ENCODE data around the gene WNT3. TPM values are rescaled to one million over a fixed set of nuclear protein-coding genes. Genes with fewer than 3 reads are reported as not detected.

WNT3 gene
- total and polyA plus RNA-seq, 2 donors (not counting 1 experiment from before 2014, with no cell fraction given), result 0.86 to 1.4 TPM

- Mint-ChIP-seq H3K9me3 (ENCODE audit: insufficient read depth) (no peaks in the 10 kb centered on the region), H3K4me1 (peaks cover 10% of the 10 kb centered on the region), H3K27ac (no peak overlapping the region), H3K4me3 (no peak overlapping the region), H3K27me3 (no peaks in the 10 kb centered on the region)
- peaks cover 0 to 5% of the 10 kb centered on the region in 2 experiments for H3K36me3 ChIP-seq (replicated peaks in 1 of 2; ENCODE audit: control extremely low read depth in 1 of 2, control insufficient read depth in 1 of 2, extremely low read depth in 1 of 2, insufficient read depth in 2 of 2, low read length in 1 of 2)
- H3K79me2 ChIP-seq (ENCODE audit: control insufficient read depth, insufficient read depth, low read length), result no peaks in the 10 kb centered on the region
- peaks cover 0 to 4% (median 0%) of the 10 kb centered on the region in 3 donors for H3K9me3 ChIP-seq (ENCODE audit: control extremely low read depth in 1 of 3, control insufficient read depth in 2 of 3, insufficient read depth in 1 of 3, low read length in 2 of 3)
- ATAC-seq (ENCODE audit: low read depth) (no peak), DNase-seq (no peak)
- H3K4me2 ChIP-seq (replicated peaks; ENCODE audit: low read depth, low read length, poor library complexity, severe bottlenecking), result no peak overlapping the region
- intact Hi-C loops (cut with micrococcal nuclease), result no loop called here
- H2AFZ ChIP-seq (ENCODE audit: insufficient read depth, low read depth, low read length, poor library complexity, severe bottlenecking), result no peak overlapping the region
- no peaks in the 10 kb centered on the region for H4K20me1 ChIP-seq (ENCODE audit: control insufficient read depth, insufficient read depth, low read length, poor library complexity, severe bottlenecking)
- H3K9ac ChIP-seq (ENCODE audit: low read length), result no peak overlapping the region
- H3K27ac ChIP-seq (ENCODE audit: low read length in 2 of 2), result no peak overlapping the region
- peaks cover 0 to 12% (median 0%) of the 10 kb centered on the region in 4 experiments for H3K27me3 ChIP-seq (replicated peaks in 1 of 4; ENCODE audit: control extremely low read depth in 1 of 4, control insufficient read depth in 3 of 4, insufficient read depth in 4 of 4, low read length in 3 of 4)
- H3K4me1 ChIP-seq (ENCODE audit: control insufficient read depth in 2 of 2, insufficient read depth in 2 of 2, low read length in 2 of 2), result peaks cover 9 to 13% of the 10 kb centered on the region in 2 donors
- TF ChIP-seq EZH2 (IDR thresholded peaks at IDR 0.05; ENCODE audit: borderline replicate concordance, insufficient read depth, low read depth, low read length, poor library complexity, severe bottlenecking) (no peak), CTCF (IDR thresholded peaks at IDR 0.05) (no peak)
- 98% methylated on average over 11 of the region's 12 CpGs for WGBS (ENCODE audit: insufficient coverage)
- POLR2A ChIA-PET, result no interaction called here
- CTCF ChIA-PET, result interaction anchor here (1.3 kb wide), 1 partner anchor 10 kb away, joined by 3 read pairs; no protein-coding TSS in a partner anchor
- H3K4me3 ChIP-seq (ENCODE audit: control extremely low read depth in 1 of 5, extremely low read depth in 1 of 5, insufficient read depth in 1 of 5, low read depth in 2 of 5, low read length in 4 of 5), result no peak overlapping the region
These were observed 53.0 kb downstream of the WNT3 start for GRCh38 chr17:46765453-46765852.

GRCh38 chr17:46764709-46765401, 53.6 kb downstream of the WNT3 start:
- DNase-seq (no peak), ATAC-seq (ENCODE audit: low read depth) (no peak)
- Histone ChIP-seq H3K9me3 (ENCODE audit: control extremely low read depth in 1 of 3, control insufficient read depth in 2 of 3, insufficient read depth in 1 of 3, low read length in 2 of 3) (peaks cover 0 to 3% (median 0%) of the 10 kb centered on the region in 3 donors), H3K27me3 (replicated peaks in 1 of 4; ENCODE audit: control extremely low read depth in 1 of 4, control insufficient read depth in 3 of 4, insufficient read depth in 4 of 4, low read length in 3 of 4) (peaks cover 0 to 7% (median 0%) of the 10 kb centered on the region in 4 experiments), H3K4me2 (replicated peaks; ENCODE audit: low read depth, low read length, poor library complexity, severe bottlenecking) (no peak overlapping the region), H3K4me1 (ENCODE audit: control insufficient read depth in 2 of 2, insufficient read depth in 2 of 2, low read length in 2 of 2) (peaks cover 3 to 7% of the 10 kb centered on the region in 2 donors), H3K79me2 (ENCODE audit: control insufficient read depth, insufficient read depth, low read length) (no peaks in the 10 kb centered on the region), H2AFZ (ENCODE audit: insufficient read depth, low read depth, low read length, poor library complexity, severe bottlenecking) (no peak overlapping the region), H4K20me1 (ENCODE audit: control insufficient read depth, insufficient read depth, low read length, poor library complexity, severe bottlenecking) (no peaks in the 10 kb centered on the region), H3K27ac (ENCODE audit: low read length in 2 of 2) (no peak overlapping the region), H3K4me3 (ENCODE audit: control extremely low read depth in 1 of 5, extremely low read depth in 1 of 5, insufficient read depth in 1 of 5, low read depth in 2 of 5, low read length in 4 of 5) (no peak overlapping the region), H3K9ac (ENCODE audit: low read length) (no peak overlapping the region), H3K36me3 (replicated peaks in 1 of 2; ENCODE audit: control extremely low read depth in 1 of 2, control insufficient read depth in 1 of 2, extremely low read depth in 1 of 2, insufficient read depth in 2 of 2, low read length in 1 of 2) (peaks cover 0 to 8% of the 10 kb centered on the region in 2 experiments)
- POLR2A ChIA-PET, result no interaction called here
- Mint-ChIP-seq H3K27ac (no peak overlapping the region), H3K4me1 (peaks cover 4% of the 10 kb centered on the region), H3K9me3 (ENCODE audit: insufficient read depth) (no peaks in the 10 kb centered on the region), H3K4me3 (no peak overlapping the region), H3K27me3 (no peaks in the 10 kb centered on the region)
- intact Hi-C loops (cut with micrococcal nuclease), result no loop called here
- TF ChIP-seq CTCF (IDR thresholded peaks at IDR 0.05), result no peak
- no peak for TF ChIP-seq EZH2 (IDR thresholded peaks at IDR 0.05; ENCODE audit: borderline replicate concordance, insufficient read depth, low read depth, low read length, poor library complexity, severe bottlenecking)
- WGBS (ENCODE audit: insufficient coverage), result 91% methylated on average over 11 of the region's 13 CpGs
- CTCF ChIA-PET, result interaction anchor here (1.3 kb wide), 1 partner anchor 10 kb away, joined by 3 read pairs; no protein-coding TSS in a partner anchor
